Vagina (tissue), 2 donors: ENCODE results near the gene PIEZO2. TPM values are rescaled to one million over a fixed set of nuclear protein-coding genes. Genes with fewer than 3 reads are reported as not detected.

Experiments
- DNase-seq, 2 donors: peaks; one replicate each; pipeline ENCODE4 v3.0.0-alpha.2; 2017; ENCODE audit errors: extremely low spot score in 2 of 2
- H3K27ac ChIP-seq: fragments of 200-600 bp; sonication (generic); one replicate; pipeline ENCODE4 v1.5.1; 2019
- H3K27me3 ChIP-seq: fragments of 200-600 bp; sonication (generic); one replicate; pipeline ENCODE4 v1.5.1; 2019
- H3K36me3 ChIP-seq, 2 donors: fragments of 200-600 bp; sonication (generic); one replicate each; pipeline ENCODE4 v1.5.1; 2017 to 2019
- H3K4me1 ChIP-seq: fragments of 200-600 bp; sonication (generic); one replicate; pipeline ENCODE4 v1.5.1; 2019
- H3K4me3 ChIP-seq, 2 donors: fragments of 200-600 bp; sonication (generic); 1 replicate in 1 of 2; 2 replicates in 1 of 2; pipeline ENCODE4 v1.5.1; 2016 to 2019
- H3K9me3 ChIP-seq: fragments of 200-600 bp; sonication (generic); one replicate; pipeline ENCODE4 v1.5.1; 2019
- CTCF ChIP-seq, 3 experiments: fragments of 450-650 bp in 2 of 3; fragments of 200-600 bp in 1 of 3; sonication (generic) in 1 of 3; IDR thresholded peaks; one replicate each; pipeline ENCODE4 v1.5.1; 2017 to 2019; ENCODE audit warnings: antibody characterized with exemption in 3 of 3, mild to moderate bottlenecking in 2 of 3, moderate library complexity in 2 of 3
- POLR2A ChIP-seq, 2 donors: fragments of 450-650 bp; IDR thresholded peaks; one replicate each; pipeline ENCODE4 v1.6.1; 2017; ENCODE audit warnings: antibody characterized with exemption in 2 of 2, mild to moderate bottlenecking in 2 of 2, moderate library complexity in 2 of 2
- POLR2AphosphoS5 ChIP-seq, 2 donors: sonication (generic); formaldehyde crosslinking; IDR thresholded peaks; one replicate each; pipeline ENCODE4 v1.9.0; 2017; ENCODE audit warnings: antibody characterized with exemption in 2 of 2, mild to moderate bottlenecking in 2 of 2, low read depth in 1 of 2; ENCODE audit not compliant: insufficient read depth in 1 of 2
- intact Hi-C: fragments of 100-400 bp; cut with DNase I; formaldehyde crosslinking; loops from one replicate; pipeline ENCODE4 v1.15.1; 2023
- total RNA-seq: library from RNA; depleted of rRNA; stranded (reverse); fragments of >200 nt; gene quantifications from one replicate; pipeline ENCODE4 v1.2.3, GENCODE V29; 2016

PIEZO2 gene
- total RNA-seq, 1 donor from 2014 or later = 5.9 TPM

GRCh38 chr18:10793730-10794370, 355.5 kb downstream of the PIEZO2 start:
- Histone ChIP-seq H3K4me3 (no peak overlapping the region), H3K27me3 (no peaks in the 10 kb centered on the region), H3K36me3 (no peaks in the 10 kb centered on the region), H3K9me3 (no peaks in the 10 kb centered on the region), H3K4me1 (no peaks in the 10 kb centered on the region), H3K27ac (no peak overlapping the region)
- no peak for DNase-seq
- TF ChIP-seq POLR2AphosphoS5 (IDR thresholded peaks at IDR 0.05; ENCODE audit: insufficient read depth in 1 of 2, low read depth in 1 of 2) (no peak), CTCF (IDR thresholded peaks at IDR 0.05) (no peak), POLR2A (IDR thresholded peaks at IDR 0.05) (no peak)
- intact Hi-C loops = no loop called here

DNA sequence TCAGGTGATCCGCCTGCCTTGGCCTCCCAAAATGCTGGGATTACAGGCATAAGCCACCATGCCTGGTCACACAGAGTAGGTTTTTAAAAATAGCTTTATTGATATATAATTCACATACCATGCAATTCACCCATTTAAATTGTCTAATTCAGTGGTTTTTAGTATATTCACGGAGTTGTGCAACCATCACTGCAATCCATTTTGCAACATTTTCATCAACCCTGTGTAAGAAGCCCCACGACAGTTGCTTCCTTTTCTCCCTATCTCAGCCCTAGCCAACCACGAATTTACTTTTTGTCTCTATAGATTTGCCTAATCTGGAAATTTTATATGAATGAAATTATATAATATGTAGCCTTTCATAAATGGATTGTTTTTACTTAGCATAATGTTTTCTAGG, 357.2 kb downstream of the PIEZO2 start:
- Histone ChIP-seq H3K27ac (no peak overlapping the region), H3K36me3 (no peaks in the 10 kb centered on the region), H3K4me1 (no peaks in the 10 kb centered on the region), H3K27me3 (no peaks in the 10 kb centered on the region), H3K9me3 (no peaks in the 10 kb centered on the region), H3K4me3 (no peak overlapping the region)
- TF ChIP-seq POLR2AphosphoS5 (IDR thresholded peaks at IDR 0.05; ENCODE audit: insufficient read depth in 1 of 2, low read depth in 1 of 2) (no peak), CTCF (IDR thresholded peaks at IDR 0.05) (no peak), POLR2A (IDR thresholded peaks at IDR 0.05) (no peak)
- DNase-seq = no peak
- intact Hi-C loops = no loop called here

- no peaks in the 10 kb centered on the region for H3K27me3 ChIP-seq
- no peaks in the 10 kb centered on the region for H3K9me3 ChIP-seq
- no peaks in the 10 kb centered on the region for H3K36me3 ChIP-seq
- H3K27ac ChIP-seq = no peak overlapping the region
- no peak for DNase-seq
- H3K4me1 ChIP-seq = no peaks in the 10 kb centered on the region
- intact Hi-C loops = no loop called here
- TF ChIP-seq POLR2A (IDR thresholded peaks at IDR 0.05) (no peak), CTCF (IDR thresholded peaks at IDR 0.05) (no peak), POLR2AphosphoS5 (IDR thresholded peaks at IDR 0.05; ENCODE audit: insufficient read depth in 1 of 2, low read depth in 1 of 2) (no peak)
- no peak overlapping the region for H3K4me3 ChIP-seq
These were observed 358.1 kb downstream of the PIEZO2 start for GRCh38 chr18:10791169-10791831.

GRCh38 chr18:10789180-10789579, 360.2 kb downstream of the PIEZO2 start:
- intact Hi-C loops = no loop called here

More at GRCh38 chr18:10789180-10789579, 360.2 kb downstream of the PIEZO2 start:
- H3K4me1 ChIP-seq = no peaks in the 10 kb centered on the region
- DNase-seq = no peak
- H3K36me3 ChIP-seq = no peaks in the 10 kb centered on the region
- no peak for TF ChIP-seq CTCF (IDR thresholded peaks at IDR 0.05)
- no peak for TF ChIP-seq POLR2AphosphoS5 (IDR thresholded peaks at IDR 0.05; ENCODE audit: insufficient read depth in 1 of 2, low read depth in 1 of 2)
- TF ChIP-seq POLR2A (IDR thresholded peaks at IDR 0.05) = no peak
- H3K4me3 ChIP-seq = no peak overlapping the region
- H3K27me3 ChIP-seq = no peaks in the 10 kb centered on the region
- H3K27ac ChIP-seq = no peak overlapping the region
- H3K9me3 ChIP-seq = no peaks in the 10 kb centered on the region
